Measurements from ENCODE around the gene DMRT2. TPM values are rescaled to one million over a fixed set of nuclear protein-coding genes. Genes with fewer than 3 reads are reported as not detected.

DMRT2 gene
- total and polyA plus RNA-seq, 2 experiments from 2014 or later: not detected

DNA sequence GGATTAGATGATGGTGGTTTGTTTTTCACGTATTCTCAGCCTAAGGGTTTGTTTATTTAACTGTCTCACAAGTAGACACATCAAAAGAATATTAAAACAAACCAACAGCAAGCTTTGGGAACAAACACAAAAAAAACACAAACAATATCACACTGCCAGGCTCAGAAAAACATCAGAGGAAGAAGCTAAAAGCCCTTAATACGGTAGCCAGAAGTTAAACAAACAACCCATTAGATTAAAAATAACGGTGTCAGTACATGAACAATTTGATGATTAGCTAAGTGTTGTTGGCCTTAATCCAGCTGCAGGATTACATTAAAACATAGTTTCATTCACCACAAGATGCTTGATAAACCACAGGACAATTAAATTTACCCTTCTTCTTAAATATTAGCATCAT lies 15.9 kb upstream of the DMRT2 start:
- DNase-seq (ENCODE audit: low spot score): no peak
- H3K27me3 ChIP-seq: no peaks in the 10 kb centered on the region
- no peak overlapping the region for H2AFZ ChIP-seq
- H3K9me3 ChIP-seq (ENCODE audit: low read depth): no peaks in the 10 kb centered on the region
- H3K4me3 ChIP-seq: no peak overlapping the region
- no peaks in the 10 kb centered on the region for H3K9me2 ChIP-seq (replicated peaks; ENCODE audit: insufficient read depth)
- no peaks in the 10 kb centered on the region for H3K36me3 ChIP-seq (replicated peaks; ENCODE audit: insufficient read depth, low read depth)
- H4K20me1 ChIP-seq (ENCODE audit: insufficient read depth, poor library complexity, severe bottlenecking): no peaks in the 10 kb centered on the region
- no peaks in the 10 kb centered on the region for H3K4me1 ChIP-seq (ENCODE audit: insufficient read depth)
- TF ChIP-seq, protein P1, sequence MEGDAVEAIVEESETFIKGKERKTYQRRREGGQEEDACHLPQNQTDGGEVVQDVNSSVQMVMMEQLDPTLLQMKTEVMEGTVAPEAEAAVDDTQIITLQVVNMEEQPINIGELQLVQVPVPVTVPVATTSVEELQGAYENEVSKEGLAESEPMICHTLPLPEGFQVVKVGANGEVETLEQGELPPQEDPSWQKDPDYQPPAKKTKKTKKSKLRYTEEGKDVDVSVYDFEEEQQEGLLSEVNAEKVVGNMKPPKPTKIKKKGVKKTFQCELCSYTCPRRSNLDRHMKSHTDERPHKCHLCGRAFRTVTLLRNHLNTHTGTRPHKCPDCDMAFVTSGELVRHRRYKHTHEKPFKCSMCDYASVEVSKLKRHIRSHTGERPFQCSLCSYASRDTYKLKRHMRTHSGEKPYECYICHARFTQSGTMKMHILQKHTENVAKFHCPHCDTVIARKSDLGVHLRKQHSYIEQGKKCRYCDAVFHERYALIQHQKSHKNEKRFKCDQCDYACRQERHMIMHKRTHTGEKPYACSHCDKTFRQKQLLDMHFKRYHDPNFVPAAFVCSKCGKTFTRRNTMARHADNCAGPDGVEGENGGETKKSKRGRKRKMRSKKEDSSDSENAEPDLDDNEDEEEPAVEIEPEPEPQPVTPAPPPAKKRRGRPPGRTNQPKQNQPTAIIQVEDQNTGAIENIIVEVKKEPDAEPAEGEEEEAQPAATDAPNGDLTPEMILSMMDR (IDR thresholded peaks at IDR 0.05; ENCODE audit: poor library complexity): no peak
- TF ChIP-seq EZH2 (IDR thresholded peaks at IDR 0.05; ENCODE audit: borderline replicate concordance): no peak
- no peak for TF ChIP-seq EZH2phosphoT487 (IDR thresholded peaks at IDR 0.05; ENCODE audit: low read depth, severe bottlenecking, unreplicated experiment)
- no peak overlapping the region for H3K27ac ChIP-seq
- H3K4me2 ChIP-seq: no peak overlapping the region
- 62% methylated on average over 3 of the region's 3 CpGs for WGBS (ENCODE audit: low lambda C conversion rate, missing lambda C conversion rate)
- no peaks in the 10 kb centered on the region for H3K79me2 ChIP-seq

GRCh38 chr9:1039589-1039988 lies 10.6 kb upstream of the DMRT2 start:
- no peaks in the 10 kb centered on the region for H3K4me1 ChIP-seq (ENCODE audit: insufficient read depth)
- H3K27me3 ChIP-seq: no peaks in the 10 kb centered on the region
- H3K4me2 ChIP-seq: no peak overlapping the region
- no peak overlapping the region for H3K27ac ChIP-seq
- no peaks in the 10 kb centered on the region for H3K9me3 ChIP-seq (ENCODE audit: low read depth)
- H3K4me3 ChIP-seq: no peak overlapping the region
- no peaks in the 10 kb centered on the region for H3K36me3 ChIP-seq (replicated peaks; ENCODE audit: insufficient read depth, low read depth)
- TF ChIP-seq EZH2phosphoT487 (IDR thresholded peaks at IDR 0.05; ENCODE audit: low read depth, severe bottlenecking, unreplicated experiment) (no peak), EZH2 (IDR thresholded peaks at IDR 0.05; ENCODE audit: borderline replicate concordance) (no peak)
- TF ChIP-seq, protein P1 (IDR thresholded peaks at IDR 0.05; ENCODE audit: poor library complexity): no peak
- no peak overlapping the region for H2AFZ ChIP-seq
- no peaks in the 10 kb centered on the region for H3K9me2 ChIP-seq (replicated peaks; ENCODE audit: insufficient read depth)
- no peaks in the 10 kb centered on the region for H4K20me1 ChIP-seq (ENCODE audit: insufficient read depth, poor library complexity, severe bottlenecking)
- 47% methylated on average over 4 of the region's 4 CpGs for WGBS (ENCODE audit: low lambda C conversion rate, missing lambda C conversion rate)
- no peaks in the 10 kb centered on the region for H3K79me2 ChIP-seq
- no peak for DNase-seq (ENCODE audit: low spot score)

DNA sequence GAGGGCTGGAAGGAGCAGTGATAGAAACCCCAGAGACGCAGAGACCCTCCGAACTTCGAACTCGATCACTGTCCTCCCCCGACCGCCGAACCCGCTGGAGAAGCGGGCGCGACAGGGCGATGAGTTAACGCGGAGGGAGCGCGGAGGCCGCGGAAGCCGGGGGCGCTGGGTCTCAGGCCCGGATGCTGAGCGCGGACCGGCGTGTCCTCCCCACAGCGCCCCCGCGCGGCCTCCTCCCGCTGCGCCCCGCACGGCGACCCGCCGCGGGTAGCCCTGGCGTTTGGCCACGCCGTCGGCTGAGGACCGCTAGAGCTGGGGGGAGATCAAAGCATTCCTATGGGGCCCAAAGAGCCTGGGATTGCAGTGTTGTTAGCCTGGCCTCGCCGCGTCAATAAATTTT lies 7.7 kb upstream of the DMRT2 start:
- Histone ChIP-seq H3K27ac (no peak overlapping the region), H3K27me3 (no peaks in the 10 kb centered on the region), H4K20me1 (ENCODE audit: insufficient read depth, poor library complexity, severe bottlenecking) (no peaks in the 10 kb centered on the region), H3K4me1 (ENCODE audit: insufficient read depth) (no peaks in the 10 kb centered on the region), H3K9me2 (replicated peaks; ENCODE audit: insufficient read depth) (no peaks in the 10 kb centered on the region), H3K36me3 (replicated peaks; ENCODE audit: insufficient read depth, low read depth) (no peaks in the 10 kb centered on the region), H3K4me3 (no peak overlapping the region), H2AFZ (no peak overlapping the region), H3K79me2 (no peaks in the 10 kb centered on the region), H3K9me3 (ENCODE audit: low read depth) (no peaks in the 10 kb centered on the region), H3K4me2 (no peak overlapping the region)
- DNase-seq (ENCODE audit: low spot score): no peak
- TF ChIP-seq, protein P1 (IDR thresholded peaks at IDR 0.05; ENCODE audit: poor library complexity): no peak
- TF ChIP-seq EZH2phosphoT487 (IDR thresholded peaks at IDR 0.05; ENCODE audit: low read depth, severe bottlenecking, unreplicated experiment): no peak
- 95% methylated on average over 27 of the region's 45 CpGs for WGBS (ENCODE audit: low lambda C conversion rate, missing lambda C conversion rate)

DNA sequence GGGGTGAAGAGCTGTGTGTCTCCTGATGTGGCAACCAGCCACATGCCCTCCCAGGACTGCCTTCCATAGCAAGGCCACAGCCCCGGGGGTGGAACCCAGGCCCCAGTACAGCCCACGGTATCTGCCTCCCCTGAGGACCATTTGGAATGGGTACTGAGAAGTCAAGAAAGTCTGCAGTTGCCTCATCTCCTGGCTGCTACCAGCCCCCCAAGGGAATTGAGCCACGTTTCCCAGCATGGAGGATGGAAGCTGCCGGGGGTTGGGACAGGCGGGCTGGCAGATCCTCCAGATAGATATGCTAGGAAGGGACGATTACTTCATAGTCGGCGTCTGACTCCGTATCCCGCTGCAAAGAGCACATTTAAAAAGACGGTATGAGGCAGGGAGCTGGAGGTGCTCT lies 5.5 kb upstream of the DMRT2 start:
- Histone ChIP-seq H3K27ac (no peak overlapping the region), H3K36me3 (replicated peaks; ENCODE audit: insufficient read depth, low read depth) (no peaks in the 10 kb centered on the region), H4K20me1 (ENCODE audit: insufficient read depth, poor library complexity, severe bottlenecking) (no peaks in the 10 kb centered on the region), H2AFZ (no peak overlapping the region), H3K27me3 (no peaks in the 10 kb centered on the region), H3K9me3 (ENCODE audit: low read depth) (no peaks in the 10 kb centered on the region), H3K4me3 (no peak overlapping the region), H3K9me2 (replicated peaks; ENCODE audit: insufficient read depth) (no peaks in the 10 kb centered on the region), H3K4me2 (no peak overlapping the region), H3K4me1 (ENCODE audit: insufficient read depth) (no peaks in the 10 kb centered on the region), H3K79me2 (no peaks in the 10 kb centered on the region)
- TF ChIP-seq EZH2phosphoT487 (IDR thresholded peaks at IDR 0.05; ENCODE audit: low read depth, severe bottlenecking, unreplicated experiment): no peak
- TF ChIP-seq, protein P1 (IDR thresholded peaks at IDR 0.05; ENCODE audit: poor library complexity): no peak
- no peak for TF ChIP-seq EZH2 (IDR thresholded peaks at IDR 0.05; ENCODE audit: borderline replicate concordance)
- 79% methylated on average over 10 of the region's 11 CpGs for WGBS (ENCODE audit: low lambda C conversion rate, missing lambda C conversion rate)
- DNase-seq (ENCODE audit: low spot score): no peak
